Right cardiac atrium (tissue), 5 donors: Measurements from ENCODE around the gene IRF2BPL. TPM values are rescaled to one million over a fixed set of nuclear protein-coding genes. Genes with fewer than 3 reads are reported as not detected.

ENCODE experiments used
- ATAC-seq, 2 donors: fragments of 200-7000 bp; cut with Tn5 transposase; one replicate each; pipeline versions ENCODE4 v1.8.0 to v1.9.1; 2020; ENCODE audit warnings: moderate library complexity in 2 of 2, mild to moderate bottlenecking in 1 of 2
- DNase-seq, 3 donors: peaks; one replicate each; pipeline ENCODE4 v3.0.0-alpha.2; 2020
- H3K27ac ChIP-seq: one replicate; pipeline ENCODE4 v1.5.1; 2013; ENCODE audit warnings: mild to moderate bottlenecking, low read length, control low read depth, moderate library complexity
- H3K27me3 ChIP-seq: one replicate; pipeline ENCODE4 v1.6.1; 2013; ENCODE audit not compliant: control insufficient read depth, insufficient read depth
- H3K4me1 ChIP-seq: one replicate; pipeline ENCODE4 v1.6.1; 2013; ENCODE audit warnings: low read length; ENCODE audit not compliant: control insufficient read depth, insufficient read depth
- H3K4me3 ChIP-seq: one replicate; pipeline ENCODE4 v1.5.1; 2013; ENCODE audit warnings: low read length, control low read depth
- H3K9me3 ChIP-seq: one replicate; pipeline ENCODE4 v1.6.1; 2013; ENCODE audit warnings: low read length; ENCODE audit not compliant: control insufficient read depth
- WGBS: extraction: QIAGEN DNeasy Blood & Tissue Kit; methylation state at CpG from one replicate; pipeline ENCODE4 v1.1.7; 2013; 5-methylcytosine and 5-hydroxymethylcytosine counted together
- intact Hi-C, 4 donors: fragments of 100-400 bp; cut with DNase I; formaldehyde crosslinking; loops; one replicate each; pipeline versions ENCODE4 v1.11.0 to v1.14.0; 2022 to 2023
- polyA plus RNA-seq: library from polyadenylated mRNA; stranded (reverse); fragments of 200-250 nt; gene quantifications from one replicate; pipeline ENCODE4 v1.2.3, GENCODE V29; 2013
- total RNA-seq, 4 donors: library from RNA; stranded (reverse); fragmentation: NEBNext Ultra II Directional; extraction: Animal tissue kit (Norgen Biotek cat#: 25700); gene quantifications; one replicate each; pipeline ENCODE4 v1.2.1, GENCODE V29; 2021
- donor health status: healthy with polysubstance abuse.
- donor health status: DM: no; HTN: yes; CAD: no.
- donor health status: DM: no; HTN: no; CAD: no.
- donor health status: DM: no; HTN: yes; CAD: no; lungs with severe emphysema.
- donor health status: DM: yes; HTN: yes; CAD: no.

IRF2BPL gene
- total and polyA plus RNA-seq, 5 donors = 22.0 to 61.2 (median 49.2) TPM

GRCh38 chr14:76984297-76984696 lies 44.2 kb downstream of the IRF2BPL start:
- Histone ChIP-seq H3K27me3 (no peaks in the 10 kb centered on the region), H3K27ac (no peak overlapping the region), H3K9me3 (no peaks in the 10 kb centered on the region), H3K4me1 (no peaks in the 10 kb centered on the region), H3K4me3 (no peak overlapping the region)
- intact Hi-C loops = no loop called here
- peak; percentile 39 to 76 for ATAC-seq
- WGBS = 35% methylated on average over 4 of the region's 4 CpGs
- DNase-seq = peak; percentile 29 to 78 (median 66)

- no peaks in the 10 kb centered on the region for H3K4me1 ChIP-seq
- WGBS = 97% methylated on average over 1 of the region's 1 CpG
- H3K27me3 ChIP-seq = no peaks in the 10 kb centered on the region
- no peak overlapping the region for H3K4me3 ChIP-seq
- ATAC-seq = no peak
- H3K27ac ChIP-seq = no peak overlapping the region
- DNase-seq = no peak
- intact Hi-C loops = no loop called here
- no peaks in the 10 kb centered on the region for H3K9me3 ChIP-seq
Observed at GRCh38 chr14:76981670-76982069, 46.8 kb downstream of the IRF2BPL start.

- no peak overlapping the region for H3K27ac ChIP-seq
- intact Hi-C loops = no loop called here
- no peak overlapping the region for H3K4me3 ChIP-seq
- WGBS = 49% methylated on average over 15 of the region's 15 CpGs
- ATAC-seq = peak; percentile 67 to 79
- no peaks in the 10 kb centered on the region for H3K9me3 ChIP-seq
- H3K27me3 ChIP-seq = no peaks in the 10 kb centered on the region
- peak; percentile 61 to 83 (median 79) for DNase-seq
- no peaks in the 10 kb centered on the region for H3K4me1 ChIP-seq
Observed at GRCh38 chr14:76977793-76978720, 50.5 kb downstream of the IRF2BPL start.

- Histone ChIP-seq H3K9me3 (no peaks in the 10 kb centered on the region), H3K4me3 (no peak overlapping the region), H3K4me1 (no peaks in the 10 kb centered on the region), H3K27ac (no peak overlapping the region), H3K27me3 (no peaks in the 10 kb centered on the region)
- DNase-seq = peak in 1 of 3 donors; percentile 42
- intact Hi-C loops = no loop called here
- peak; percentile 10 to 12 for ATAC-seq
- WGBS = 71% methylated on average over 7 of the region's 7 CpGs
Observed at GRCh38 chr14:76976240-76977005, 52.1 kb downstream of the IRF2BPL start.

GRCh38 chr14:76975812-76976211 lies 52.7 kb downstream of the IRF2BPL start:
- intact Hi-C loops = no loop called here
- ATAC-seq (no peak), DNase-seq (peak in 1 of 3 donors; percentile 3)
- 89% methylated on average over 4 of the region's 4 CpGs for WGBS
- H3K27ac ChIP-seq = no peak overlapping the region
- no peaks in the 10 kb centered on the region for H3K27me3 ChIP-seq
- no peaks in the 10 kb centered on the region for H3K9me3 ChIP-seq
- no peaks in the 10 kb centered on the region for H3K4me1 ChIP-seq
- no peak overlapping the region for H3K4me3 ChIP-seq

- H3K4me3 ChIP-seq = no peak overlapping the region
- WGBS = 78% methylated on average over 8 of the region's 8 CpGs
- DNase-seq (peak in 1 of 3 donors; percentile 7), ATAC-seq (no peak)
- intact Hi-C loops = no loop called here
- H3K4me1 ChIP-seq = no peaks in the 10 kb centered on the region
- H3K27ac ChIP-seq = no peak overlapping the region
- H3K27me3 ChIP-seq = no peaks in the 10 kb centered on the region
- no peaks in the 10 kb centered on the region for H3K9me3 ChIP-seq
Observed at GRCh38 chr14:76975051-76975450, 53.5 kb downstream of the IRF2BPL start.

Other genes with a start within 250 kb of the IRF2BPL start
- 10 to 100 TPM; 19.9 to 24.9 (median 20.3) TPM for gene ANGEL1, start 215.8 kb downstream of the IRF2BPL start, total RNA-seq
- gene ANGEL1, start 215.8 kb downstream of the IRF2BPL start, polyA plus RNA-seq = 12.8 TPM
- gene LRRC74A, start 202.3 kb downstream of the IRF2BPL start, total RNA-seq = 1 to 10 TPM in 1 of 4 donors, not detected in 3; 1.1 TPM
- gene LRRC74A, start 202.3 kb downstream of the IRF2BPL start, polyA plus RNA-seq = not detected
- gene CIPC, start 69.5 kb upstream of the IRF2BPL start, total RNA-seq = 10 to 100 TPM; 54.3 to 73.1 (median 65.9) TPM
- gene CIPC, start 69.5 kb upstream of the IRF2BPL start, polyA plus RNA-seq = 28.1 TPM
- gene ZDHHC22, start 113.1 kb upstream of the IRF2BPL start, total RNA-seq = not detected
- gene ZDHHC22, start 113.1 kb upstream of the IRF2BPL start, polyA plus RNA-seq = not detected
- gene TMEM63C, start 153.1 kb upstream of the IRF2BPL start, total RNA-seq = under 1 TPM in 3 of 4 donors, not detected in 1; 0.03 to 0.23 (median 0.14) TPM
- 0.11 TPM for gene TMEM63C, start 153.1 kb upstream of the IRF2BPL start, polyA plus RNA-seq
- gene NGB, start 242.5 kb upstream of the IRF2BPL start, total RNA-seq = not detected
- gene NGB, start 242.5 kb upstream of the IRF2BPL start, polyA plus RNA-seq = not detected